Motor neuron (in vitro differentiated cells): ENCODE results near the gene TCP11L1. TPM values are rescaled to one million over a fixed set of nuclear protein-coding genes. Genes with fewer than 3 reads are reported as not detected.

Experiments
- ATAC-seq, 8 experiments: fragments of 200-7000 bp; cut with Tn5 transposase; replicated peaks in 6 of 8; 2 replicates each; pipeline ENCODE4 v1.8.0; 2021; ENCODE audit warnings: mild to moderate bottlenecking in 8 of 8, moderate library complexity in 8 of 8
- H3K27ac ChIP-seq, 2 donors: fragments of 250-450 bp; sonication (Bioruptor Pico); 2 replicates each; pipeline ENCODE4 v1.9.0; 2021; ENCODE audit warnings: antibody characterized with exemption in 2 of 2, mild to moderate bottlenecking in 2 of 2, moderate library complexity in 1 of 2
- H3K4me1 ChIP-seq, 2 donors: fragments of 250-450 bp; sonication (Bioruptor Pico); replicated peaks in 1 of 2; 2 replicates each; pipeline ENCODE4 v1.6.1; 2021; ENCODE audit warnings: antibody characterized with exemption in 2 of 2, mild to moderate bottlenecking in 2 of 2, moderate library complexity in 1 of 2
- H3K4me3 ChIP-seq, 5 donors: fragments of 250-450 bp; sonication (Bioruptor Pico); 2 replicates each; pipeline ENCODE4 v1.9.0; 2021; ENCODE audit warnings: antibody characterized with exemption in 5 of 5, mild to moderate bottlenecking in 5 of 5, moderate library complexity in 4 of 5
- WGBS, 10 experiments: fragments of 450-650 bp; shearing (Covaris generic); methylation state at CpG; one replicate each; pipeline ENCODE4 v1.0.0; 2022; 5-methylcytosine and 5-hydroxymethylcytosine counted together
- in situ Hi-C, 9 experiments: fragments of 400-800 bp; cut with MboI; loops; one replicate each; pipeline ENCODE4 v1.15.0; 2021; ENCODE audit warnings: low sequenced_read_pairs in 9 of 9, low pct_unique_long_range_greater_than_20kb in 2 of 9; ENCODE audit not compliant: unreplicated experiment in 9 of 9
- total RNA-seq, 8 experiments: library from RNA; unstranded; fragments of 300-600 nt; gene quantifications; 2 replicates each; pipeline versions ENCODE4 v1.2.3 to v1.2.4, GENCODE V29; 2022

Gene TCP11L1
- total RNA-seq, 8 experiments from 2014 or later, result 13.7 to 23.4 (median 17.3) TPM

GRCh38 chr11:33062137-33062536 lies 22.8 kb downstream of the TCP11L1 start:
- WGBS, 10 experiments, result 50 to 97% (median 60%) methylated on average over 1 to 5 of the region's 5 CpGs; no CpG with 5 or more reads in 3 of the 10 experiments
- no peak for ATAC-seq
- no peaks in the 10 kb centered on the region for H3K4me1 ChIP-seq
- H3K27ac ChIP-seq, result no peak overlapping the region
- H3K4me3 ChIP-seq, result no peak overlapping the region
- in situ Hi-C loops, result loop anchor here in 4 of 9 experiments (25.0 kb wide), 2 partner anchors 100 to 250 kb away; no protein-coding TSS in a partner anchor

DNA sequence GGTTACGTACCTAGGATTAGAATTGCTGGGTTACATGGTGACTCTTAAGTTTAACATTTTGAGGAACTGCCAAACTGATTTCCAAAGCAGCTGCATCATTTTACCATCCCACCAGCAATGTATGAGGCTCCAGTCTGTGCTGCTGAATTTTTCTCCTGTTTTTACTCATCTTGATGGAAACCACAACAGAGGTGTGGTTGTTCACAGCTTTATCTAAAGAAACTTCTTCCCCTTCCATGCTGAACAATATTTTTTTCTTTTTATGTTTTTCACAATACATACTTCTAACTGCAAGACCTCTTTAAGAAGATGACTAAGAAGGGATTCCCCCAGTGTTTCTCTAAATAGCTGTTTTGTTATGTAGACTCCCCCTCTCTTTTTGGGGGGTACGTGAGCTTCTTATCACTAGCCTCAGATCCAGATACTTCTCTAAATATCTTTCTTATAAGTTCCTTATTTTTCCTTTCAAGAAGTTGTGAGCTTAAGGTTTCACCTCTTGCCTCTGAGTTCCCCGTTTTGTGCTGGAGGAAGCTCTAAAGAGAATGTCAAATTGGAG lies 24.0 kb downstream of the TCP11L1 start:
- H3K27ac ChIP-seq, result no peak overlapping the region
- peak in 2 of 8 experiments; percentile 32 to 50 for ATAC-seq
- no peak overlapping the region for H3K4me3 ChIP-seq
- 22 to 100% (median 89%) methylated on average over 1 to 3 of the region's 3 CpGs for WGBS, 10 experiments
- no peaks in the 10 kb centered on the region for H3K4me1 ChIP-seq
- in situ Hi-C loops, result loop anchor here in 4 of 9 experiments (25.0 kb wide), 2 partner anchors 101 to 251 kb away; no protein-coding TSS in a partner anchor

DNA sequence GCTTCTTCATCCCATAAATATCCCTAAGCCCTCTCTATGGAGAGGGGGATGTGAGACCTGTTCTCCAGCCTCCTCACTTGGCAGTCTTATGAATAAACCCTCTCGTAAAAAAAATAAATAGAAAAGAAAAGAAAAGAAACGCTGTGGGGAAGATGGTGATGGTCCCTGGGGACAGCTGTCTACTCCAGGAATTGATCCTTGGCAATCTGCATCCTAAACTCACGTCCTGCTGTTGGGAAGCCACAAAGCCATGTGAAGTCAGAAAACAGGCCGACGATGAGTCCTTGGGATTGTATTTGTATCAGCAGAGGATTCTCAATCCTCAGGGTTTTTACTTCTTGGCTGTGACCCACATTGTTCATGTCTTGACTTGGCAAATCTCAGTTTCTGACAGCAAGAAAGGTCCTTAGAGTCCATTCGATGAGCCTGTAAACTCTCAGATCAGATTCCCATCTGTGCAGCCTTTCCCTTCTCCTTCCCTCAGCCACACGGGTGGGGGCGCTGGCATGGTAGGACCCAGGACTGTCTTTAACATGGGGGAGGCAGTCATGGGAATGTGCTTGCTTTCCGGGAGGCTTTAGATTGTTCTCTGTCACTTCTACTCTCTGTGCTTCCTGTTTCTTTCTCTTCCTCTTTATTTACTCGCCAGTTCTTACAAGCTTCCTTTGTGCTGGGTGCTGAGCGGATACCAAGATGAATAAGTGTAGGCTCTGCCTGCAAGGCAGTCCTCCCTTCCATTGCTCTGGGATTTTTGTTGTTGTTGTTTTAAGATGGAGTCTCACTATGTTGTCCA lies 24.9 kb downstream of the TCP11L1 start:
- peak in 2 of 8 experiments; percentile 21 to 35 for ATAC-seq
- 20 to 89% (median 73%) methylated on average over 1 to 10 of the region's 11 CpGs for WGBS, 10 experiments
- no peak overlapping the region for H3K4me3 ChIP-seq
- no peak overlapping the region for H3K27ac ChIP-seq
- H3K4me1 ChIP-seq, result no peaks in the 10 kb centered on the region
- in situ Hi-C loops, result loop anchor here in 4 of 9 experiments (25.0 kb wide), 2 partner anchors 102 to 252 kb away; no protein-coding TSS in a partner anchor

- Histone ChIP-seq H3K4me1 (no peaks in the 10 kb centered on the region), H3K4me3 (no peak overlapping the region), H3K27ac (no peak overlapping the region)
- in situ Hi-C loops, result loop anchor here in 4 of 9 experiments (25.0 kb wide), 2 partner anchors 103 to 253 kb away; no protein-coding TSS in a partner anchor
- WGBS, 10 experiments, result 89 to 100% (median 96%) methylated on average over 2 to 4 of the region's 5 CpGs; no CpG with 5 or more reads in 4 of the 10 experiments
- ATAC-seq, result no peak
Observed at GRCh38 chr11:33064866-33065265, 25.5 kb downstream of the TCP11L1 start.

DNA sequence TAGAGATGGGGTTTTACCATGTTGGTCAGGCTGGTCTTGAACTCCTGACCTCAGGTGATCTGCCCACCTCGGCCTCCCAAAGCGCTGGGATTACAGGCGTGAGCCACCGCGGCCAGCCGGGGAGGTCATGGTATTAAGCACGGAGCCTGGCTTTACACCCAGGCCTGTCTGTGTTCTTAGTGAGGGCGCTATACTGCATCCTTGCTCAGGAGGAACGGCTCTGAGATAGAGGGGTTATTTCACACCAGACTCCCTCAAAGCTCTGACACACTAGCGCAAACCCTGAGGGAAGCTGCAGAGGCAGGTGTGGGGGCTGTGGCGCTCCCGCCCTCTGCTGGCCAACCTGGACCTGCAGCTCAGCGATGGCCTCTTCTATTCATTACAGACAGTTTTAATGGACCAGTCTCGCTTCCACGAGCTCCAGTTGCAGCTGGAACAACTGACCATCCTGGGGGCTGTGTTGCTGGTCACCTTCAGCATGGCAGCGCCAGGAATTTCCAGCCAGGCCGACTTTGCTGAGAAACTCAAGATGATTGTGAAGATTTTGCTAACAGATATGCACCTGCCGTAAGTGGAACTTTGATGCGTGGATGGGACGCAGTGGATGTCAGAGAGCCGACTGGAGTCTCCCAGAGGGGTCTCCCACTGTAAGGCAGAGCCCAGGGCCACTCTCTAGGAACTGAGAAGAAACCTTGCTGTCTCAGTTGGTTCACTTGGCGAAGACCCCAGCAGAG lies 26.2 kb downstream of the TCP11L1 start:
- in situ Hi-C loops, result loop anchor here in 4 of 9 experiments (25.0 kb wide), 2 partner anchors 103 to 253 kb away; no protein-coding TSS in a partner anchor
- H3K4me1 ChIP-seq, result no peaks in the 10 kb centered on the region
- H3K4me3 ChIP-seq, result no peak overlapping the region
- H3K27ac ChIP-seq, result no peak overlapping the region
- ATAC-seq, result peak; percentile 46 to 99 (median 76)
- WGBS, 10 experiments, result 49 to 95% (median 71%) methylated on average over 1 to 12 of the region's 22 CpGs; no CpG with 5 or more reads in 3 of the 10 experiments

DNA sequence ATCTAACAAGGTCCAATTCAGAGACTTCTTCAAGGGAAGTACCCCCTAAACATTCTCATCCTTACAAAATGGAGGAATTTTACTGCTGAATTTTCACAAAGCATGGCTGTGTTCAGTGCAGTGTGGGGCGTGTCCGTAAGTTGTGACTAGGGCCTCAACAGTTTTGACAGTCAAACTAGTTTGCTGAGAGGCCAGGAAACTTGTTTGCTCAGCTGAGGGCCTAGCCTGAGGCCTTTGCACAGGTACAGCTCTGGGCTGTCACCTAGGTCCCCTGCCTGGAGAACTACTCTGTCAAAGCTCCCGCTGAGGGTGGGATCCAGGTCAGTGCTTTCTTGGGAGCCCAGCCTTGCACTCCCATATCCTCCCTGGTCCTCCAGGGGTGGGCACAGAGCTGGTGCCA lies 27.9 kb downstream of the TCP11L1 start:
- Histone ChIP-seq H3K4me3 (no peak overlapping the region), H3K4me1 (no peaks in the 10 kb centered on the region), H3K27ac (no peak overlapping the region)
- WGBS, 10 experiments, result 83 to 100% (median 100%) methylated on average over 1 to 3 of the region's 3 CpGs; no CpG with 5 or more reads in 7 of the 10 experiments
- in situ Hi-C loops, result loop anchor here in 4 of 9 experiments (25.0 kb wide), 2 partner anchors 105 to 255 kb away; no protein-coding TSS in a partner anchor
- no peak for ATAC-seq

- H3K27ac ChIP-seq, result no peak overlapping the region
- H3K4me1 ChIP-seq, result no peaks in the 10 kb centered on the region
- no peak overlapping the region for H3K4me3 ChIP-seq
- in situ Hi-C loops, result loop anchor here in 4 of 9 experiments (25.0 kb wide), 2 partner anchors 106 to 256 kb away; no protein-coding TSS in a partner anchor
- 87 to 100% (median 100%) methylated on average over 1 to 8 of the region's 17 CpGs for WGBS, 10 experiments
- no peak for ATAC-seq
Observed at GRCh38 chr11:33068611-33069340, 29.4 kb downstream of the TCP11L1 start.

- Histone ChIP-seq H3K4me1 (no peaks in the 10 kb centered on the region), H3K27ac (no peak overlapping the region), H3K4me3 (no peak overlapping the region)
- in situ Hi-C loops, result loop anchor here in 4 of 9 experiments (25.0 kb wide), 2 partner anchors 110 to 260 kb away; no protein-coding TSS in a partner anchor
- peak in 3 of 8 experiments; percentile 16 to 61 (median 38) for ATAC-seq
- WGBS, 10 experiments, result 62 to 92% (median 85%) methylated on average over 2 to 8 of the region's 8 CpGs; no CpG with 5 or more reads in 2 of the 10 experiments
Observed at GRCh38 chr11:33072465-33072864, 33.1 kb downstream of the TCP11L1 start.

GRCh38 chr11:33083918-33084317 lies 44.5 kb downstream of the TCP11L1 start:
- no peak overlapping the region for H3K4me3 ChIP-seq
- no peak for ATAC-seq
- 83 to 100% (median 100%) methylated on average over 1 of the region's 1 CpG; no CpG with 5 or more reads in 2 of the 10 experiments for WGBS, 10 experiments
- H3K27ac ChIP-seq, result no peak overlapping the region
- H3K4me1 ChIP-seq, result no peaks in the 10 kb centered on the region
- in situ Hi-C loops, result no loop called here

DNA sequence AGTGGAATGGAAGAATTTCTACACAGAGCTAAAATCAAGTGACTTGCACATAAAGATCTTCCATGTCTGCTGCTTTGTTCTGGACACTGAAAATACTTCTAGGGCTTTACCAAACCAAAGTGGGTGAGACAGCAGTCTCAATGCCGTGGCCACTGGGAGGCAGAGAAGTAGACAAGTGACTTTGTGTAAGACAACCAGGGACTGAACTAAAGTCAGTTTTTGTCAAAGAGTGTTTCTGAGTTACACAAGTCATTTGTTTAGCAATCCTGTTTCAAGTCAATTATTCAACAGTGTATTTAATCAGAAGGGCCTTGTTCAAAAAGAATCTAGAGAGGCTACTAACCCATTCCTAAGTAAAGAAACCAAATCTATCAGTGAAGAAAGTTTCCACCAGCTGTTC lies 46.6 kb downstream of the TCP11L1 start:
- ATAC-seq, result no peak
- in situ Hi-C loops, result no loop called here
- WGBS, 10 experiments, result 67 to 100% (median 92%) methylated on average over 1 of the region's 1 CpG; no CpG with 5 or more reads in 1 of the 10 experiments
- Histone ChIP-seq H3K4me3 (no peak overlapping the region), H3K4me1 (no peaks in the 10 kb centered on the region), H3K27ac (no peak overlapping the region)

GRCh38 chr11:33089776-33090175 lies 50.4 kb downstream of the TCP11L1 start:
- H3K27ac ChIP-seq, result no peak overlapping the region
- peak in 1 of 8 experiments; percentile 16 for ATAC-seq
- in situ Hi-C loops, result no loop called here
- H3K4me1 ChIP-seq, result no peaks in the 10 kb centered on the region
- H3K4me3 ChIP-seq, result no peak overlapping the region

DNA sequence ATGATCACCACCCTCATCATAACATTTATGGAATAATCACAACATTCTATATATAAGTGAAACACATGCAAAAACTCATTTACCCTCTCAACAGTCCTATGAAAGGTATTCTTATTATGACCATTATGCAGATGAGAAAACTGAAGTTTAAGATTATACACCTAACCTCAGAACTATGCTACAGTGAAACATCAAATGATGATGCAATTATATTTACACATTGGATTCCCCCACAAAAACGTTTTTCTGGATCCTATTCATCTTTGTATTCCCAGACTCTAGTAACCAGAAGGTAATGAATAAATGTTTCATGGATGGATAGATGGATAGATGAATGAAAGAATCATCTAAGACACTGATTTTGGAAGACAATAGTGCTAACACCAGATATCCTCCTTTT lies 54.8 kb downstream of the TCP11L1 start:
- ATAC-seq, result no peak
- in situ Hi-C loops, result no loop called here

More for the DNA sequence above, 54.8 kb downstream of the TCP11L1 start:
- WGBS, 10 experiments, result 0 to 56% (median 15%) methylated on average over 1 of the region's 1 CpG; no CpG with 5 or more reads in 2 of the 10 experiments
- Histone ChIP-seq H3K27ac (no peak overlapping the region), H3K4me3 (no peak overlapping the region), H3K4me1 (no peaks in the 10 kb centered on the region)
